Measurements from ENCODE around the gene BMF.
"Not testable (repeated sequence)": the region's sequence is repeated elsewhere in the genome, so short reads cannot be mapped to it uniquely, and the experiment has no call there.

The BMF gene

GRCh38 chr15:40108855-40109735 lies at the start of gene BMF:
Gene BMF, minus strand, starts transcription at chr15:40108879. Its CDS starts 2,793 bp downstream, at chr15:40106086.
- peak; percentile 97 for DNase-seq (ENCODE audit: low spot score)

GRCh38 chr15:40157778-40158447 lies 49.2 kb upstream of the BMF start:
- DNase-seq (ENCODE audit: low spot score) = no peak

- no peak for DNase-seq (ENCODE audit: low spot score)
Observed at GRCh38 chr15:40155270-40155910, 46.7 kb upstream of the BMF start.

- not testable (repeated sequence) for DNase-seq (ENCODE audit: low spot score)
Observed at GRCh38 chr15:40154821-40155220, 46.1 kb upstream of the BMF start.

GRCh38 chr15:40151991-40152390 lies 43.3 kb upstream of the BMF start:
- no peak for DNase-seq (ENCODE audit: low spot score)

- no peak for DNase-seq (ENCODE audit: low spot score)
Observed at GRCh38 chr15:40151499-40151898, 42.8 kb upstream of the BMF start.

GRCh38 chr15:40150163-40150925 lies 41.7 kb upstream of the BMF start:
- peak; percentile 21 for DNase-seq (ENCODE audit: low spot score)

- no peak for DNase-seq (ENCODE audit: low spot score)
Observed at GRCh38 chr15:40149339-40149738, 40.7 kb upstream of the BMF start.

GRCh38 chr15:40146037-40146436 lies 37.4 kb upstream of the BMF start:
- peak; percentile 34 for DNase-seq (ENCODE audit: low spot score)

- no peak for DNase-seq (ENCODE audit: low spot score)
Observed at GRCh38 chr15:40142428-40142827, 33.7 kb upstream of the BMF start.

GRCh38 chr15:40138201-40138570 lies 29.5 kb upstream of the BMF start:
- not testable (repeated sequence) for DNase-seq (ENCODE audit: low spot score)

- no peak for DNase-seq (ENCODE audit: low spot score)
Observed at GRCh38 chr15:40137303-40138200, 28.9 kb upstream of the BMF start.

GRCh38 chr15:40136470-40137302 lies 28.0 kb upstream of the BMF start:
- no peak for DNase-seq (ENCODE audit: low spot score)

- DNase-seq (ENCODE audit: low spot score) = not testable (repeated sequence)
Observed at GRCh38 chr15:40135846-40136450, 27.3 kb upstream of the BMF start.

- DNase-seq (ENCODE audit: low spot score) = no peak
Observed at GRCh38 chr15:40134885-40135284, 26.2 kb upstream of the BMF start.

GRCh38 chr15:40133544-40133943 lies 24.9 kb upstream of the BMF start:
- DNase-seq (ENCODE audit: low spot score) = no peak

- DNase-seq (ENCODE audit: low spot score) = no peak
Observed at GRCh38 chr15:40130799-40131502, 22.3 kb upstream of the BMF start.

- DNase-seq (ENCODE audit: low spot score) = no peak
Observed at GRCh38 chr15:40130118-40130517, 21.4 kb upstream of the BMF start.

Measured in AG08396 (cell line).